CD14-positive monocyte (primary cell): ENCODE measurements around the gene KRT2. TPM values are rescaled to one million over a fixed set of nuclear protein-coding genes. Genes with fewer than 3 reads are reported as not detected.

ENCODE experiments used
- DNase-seq, 3 donors: peaks; one replicate each; pipeline ENCODE4 v3.0.0-alpha.2; 2011 to 2022
- H2AFZ ChIP-seq: 2 replicates; pipeline ENCODE4 v1.6.0; 2012; ENCODE audit warnings: mild to moderate bottlenecking, low read depth, low read length, inconsistent platforms; ENCODE audit not compliant: insufficient read depth, poor library complexity, severe bottlenecking
- H3K27ac ChIP-seq, 2 donors: 1 replicate in 1 of 2; 2 replicates in 1 of 2; pipeline ENCODE4 v1.5.1; 2012 to 2013; ENCODE audit warnings: low read length in 2 of 2, control low read depth in 1 of 2, inconsistent platforms in 1 of 2, low read depth in 1 of 2, mild to moderate bottlenecking in 1 of 2
- H3K27me3 ChIP-seq, 2 donors: one replicate each; pipeline versions ENCODE4 v1.6.0 to v1.6.1; 2011 to 2013; ENCODE audit warnings: low read length in 2 of 2; ENCODE audit not compliant: control insufficient read depth in 2 of 2, insufficient read depth in 2 of 2
- H3K36me3 ChIP-seq, 2 donors: replicated peaks in 1 of 2; 1 replicate in 1 of 2; 2 replicates in 1 of 2; pipeline versions ENCODE4 v1.5.1 to v1.6.1; 2012 to 2013; ENCODE audit warnings: low read length in 2 of 2, control low read depth in 1 of 2, inconsistent platforms in 1 of 2, mild to moderate bottlenecking in 1 of 2; ENCODE audit not compliant: insufficient read depth in 2 of 2, control insufficient read depth in 1 of 2
- H3K4me1 ChIP-seq, 2 donors: 1 replicate in 1 of 2; 2 replicates in 1 of 2; pipeline versions ENCODE4 v1.5.1 to v1.6.1; 2012 to 2013; ENCODE audit warnings: low read length in 2 of 2, control low read depth in 1 of 2, inconsistent platforms in 1 of 2, mild to moderate bottlenecking in 1 of 2, moderate library complexity in 1 of 2; ENCODE audit not compliant: insufficient read depth in 2 of 2, control insufficient read depth in 1 of 2
- H3K4me2 ChIP-seq: replicated peaks from 2 replicates; pipeline ENCODE3; 2012; ENCODE audit warnings: low read length, moderate library complexity, mild to moderate bottlenecking; ENCODE audit not compliant: poor library complexity, severe bottlenecking; ENCODE audit errors: extremely low read depth
- H3K4me3 ChIP-seq, 3 experiments: fragments of 200-600 bp in 1 of 3; sonication (generic) in 1 of 3; replicated peaks in 1 of 3; 1 replicate in 2 of 3; 2 replicates in 1 of 3; pipeline ENCODE4 v1.5.1; 2011 to 2013; ENCODE audit warnings: low read length in 3 of 3, mild to moderate bottlenecking in 3 of 3, control low read depth in 2 of 3, low read depth in 2 of 3, inconsistent platforms in 1 of 3, moderate library complexity in 1 of 3
- H3K79me2 ChIP-seq: 2 replicates; pipeline ENCODE4 v1.6.0; 2012; ENCODE audit warnings: mild to moderate bottlenecking, control low read depth, inconsistent platforms, low read length, moderate library complexity; ENCODE audit not compliant: insufficient read depth
- H3K9ac ChIP-seq: 2 replicates; pipeline ENCODE4 v1.6.0; 2017; ENCODE audit warnings: low read length, mild to moderate bottlenecking; ENCODE audit not compliant: insufficient read depth, poor library complexity, severe bottlenecking
- H3K9me3 ChIP-seq, 2 donors: replicated peaks in 1 of 2; 1 replicate in 1 of 2; 2 replicates in 1 of 2; pipeline versions ENCODE4 v1.5.1 to v1.6.1; 2012 to 2013; ENCODE audit warnings: low read length in 2 of 2, control low read depth in 1 of 2; ENCODE audit not compliant: control insufficient read depth in 1 of 2, insufficient read depth in 1 of 2
- H4K20me1 ChIP-seq: 2 replicates; pipeline ENCODE4 v1.6.0; 2012; ENCODE audit warnings: mild to moderate bottlenecking, low read length, control low read depth, moderate library complexity; ENCODE audit not compliant: insufficient read depth
- H3K27ac Mint-ChIP-seq, 7 donors: one replicate each; pipeline ENCODE4 v1.8.0; 2020; ENCODE audit warnings: mild to moderate bottlenecking in 7 of 7, mixed read lengths in 7 of 7, moderate library complexity in 6 of 7, inconsistent platforms in 2 of 7
- H3K27me3 Mint-ChIP-seq, 3 donors: one replicate each; pipeline ENCODE4 v1.8.0; 2021 to 2022; ENCODE audit warnings: low read depth in 3 of 3, mild to moderate bottlenecking in 3 of 3, mixed read lengths in 3 of 3, moderate library complexity in 3 of 3, inconsistent platforms in 1 of 3
- H3K36me3 Mint-ChIP-seq, 2 donors: one replicate each; pipeline ENCODE4 v1.8.0; 2020; ENCODE audit warnings: mixed read lengths in 2 of 2, inconsistent platforms in 1 of 2, mild to moderate bottlenecking in 1 of 2
- H3K4me1 Mint-ChIP-seq: one replicate; pipeline ENCODE4 v1.8.0; 2020; ENCODE audit warnings: mild to moderate bottlenecking, mixed read lengths
- H3K4me3 Mint-ChIP-seq, 2 donors: one replicate each; pipeline ENCODE4 v1.8.0; 2020; ENCODE audit warnings: mild to moderate bottlenecking in 2 of 2, mixed read lengths in 2 of 2, moderate library complexity in 1 of 2
- H3K9me3 Mint-ChIP-seq, 7 donors: one replicate each; pipeline ENCODE4 v1.8.0; 2020 to 2022; ENCODE audit warnings: mixed read lengths in 7 of 7, mild to moderate bottlenecking in 6 of 7, moderate library complexity in 6 of 7, inconsistent platforms in 2 of 7
- CTCF ChIP-seq: fragments of 200-600 bp; IDR thresholded peaks from one replicate; pipeline ENCODE4 v1.8.0; 2022; ENCODE audit warnings: antibody characterized with exemption, mild to moderate bottlenecking
- WGBS: methylation state at CpG from one replicate; pipeline ENCODE4 v1.1.5; 2013; ENCODE audit warnings: missing lambda C conversion rate; ENCODE audit not compliant: insufficient coverage; 5-methylcytosine and 5-hydroxymethylcytosine counted together
- intact Hi-C, 2 donors: fragments of 100-400 bp; cut with micrococcal nuclease; formaldehyde crosslinking; loops; one replicate each; pipeline versions ENCODE4 v1.15.0 to v1.15.1; 2023
- polyA plus RNA-seq, 3 donors: library from polyadenylated mRNA; depleted of rRNA in 1 of 3; unstranded in 2 of 3; stranded (reverse) in 1 of 3; fragments of 300-500 nt in 2 of 3; fragments of >200 nt in 1 of 3; fragmentation: Illumina TruSeq in 2 of 3; gene quantifications; 1 replicate in 2 of 3; 2 replicates in 1 of 3; pipeline ENCODE4 v1.2.3, GENCODE V29; 2012 to 2021

Gene KRT2
- polyA plus RNA-seq, 3 donors = not detected

GRCh38 chr12:52629281-52630007 lies 22.6 kb downstream of the KRT2 start:
- Mint-ChIP-seq H3K9me3 (no peaks in the 10 kb centered on the region), H3K27me3 (peaks cover 0 to 10% (median 5%) of the 10 kb centered on the region in 3 donors), H3K4me3 (no peak overlapping the region), H3K27ac (no peak overlapping the region), H3K36me3 (no peaks in the 10 kb centered on the region), H3K4me1 (peaks cover 8% of the 10 kb centered on the region)
- Histone ChIP-seq H4K20me1 (no peaks in the 10 kb centered on the region), H3K4me1 (no peaks in the 10 kb centered on the region), H3K4me2 (no peak overlapping the region), H3K27me3 (no peaks in the 10 kb centered on the region), H3K9me3 (no peaks in the 10 kb centered on the region), H3K79me2 (no peaks in the 10 kb centered on the region), H3K36me3 (no peaks in the 10 kb centered on the region), H3K27ac (no peak overlapping the region), H2AFZ (peak overlapping the region; percentile 34), H3K9ac (no peak overlapping the region), H3K4me3 (no peak overlapping the region)
- intact Hi-C loops = no loop called here
- 68% methylated on average over 6 of the region's 12 CpGs for WGBS
- no peak for DNase-seq
- TF ChIP-seq CTCF = no peak

GRCh38 chr12:52628841-52629240 lies 23.2 kb downstream of the KRT2 start:
- no peak overlapping the region for H3K27ac ChIP-seq
- Mint-ChIP-seq H3K4me3 (no peak overlapping the region), H3K4me1 (peaks cover 8% of the 10 kb centered on the region), H3K9me3 (no peaks in the 10 kb centered on the region), H3K27ac (no peak overlapping the region), H3K27me3 (peaks cover 0 to 10% (median 5%) of the 10 kb centered on the region in 3 donors), H3K36me3 (no peaks in the 10 kb centered on the region)
- H3K9ac ChIP-seq = no peak overlapping the region
- no peaks in the 10 kb centered on the region for H3K9me3 ChIP-seq
- H4K20me1 ChIP-seq = no peaks in the 10 kb centered on the region
- H3K4me3 ChIP-seq = no peak overlapping the region
- H3K36me3 ChIP-seq = no peaks in the 10 kb centered on the region
- no peak overlapping the region for H3K4me2 ChIP-seq
- H3K4me1 ChIP-seq = no peaks in the 10 kb centered on the region
- intact Hi-C loops = no loop called here
- H3K79me2 ChIP-seq = no peaks in the 10 kb centered on the region
- peak overlapping the region; percentile 34 for H2AFZ ChIP-seq
- H3K27me3 ChIP-seq = no peaks in the 10 kb centered on the region
- no peak for TF ChIP-seq CTCF
- DNase-seq = no peak
- WGBS = 95% methylated on average over 2 of the region's 2 CpGs
